ENCODE data around the gene SUCLG1.

GRCh38 chr2:84427235-84428138, 31.6 kb downstream of the SUCLG1 start:
- TF ChIP-seq, protein P1, sequence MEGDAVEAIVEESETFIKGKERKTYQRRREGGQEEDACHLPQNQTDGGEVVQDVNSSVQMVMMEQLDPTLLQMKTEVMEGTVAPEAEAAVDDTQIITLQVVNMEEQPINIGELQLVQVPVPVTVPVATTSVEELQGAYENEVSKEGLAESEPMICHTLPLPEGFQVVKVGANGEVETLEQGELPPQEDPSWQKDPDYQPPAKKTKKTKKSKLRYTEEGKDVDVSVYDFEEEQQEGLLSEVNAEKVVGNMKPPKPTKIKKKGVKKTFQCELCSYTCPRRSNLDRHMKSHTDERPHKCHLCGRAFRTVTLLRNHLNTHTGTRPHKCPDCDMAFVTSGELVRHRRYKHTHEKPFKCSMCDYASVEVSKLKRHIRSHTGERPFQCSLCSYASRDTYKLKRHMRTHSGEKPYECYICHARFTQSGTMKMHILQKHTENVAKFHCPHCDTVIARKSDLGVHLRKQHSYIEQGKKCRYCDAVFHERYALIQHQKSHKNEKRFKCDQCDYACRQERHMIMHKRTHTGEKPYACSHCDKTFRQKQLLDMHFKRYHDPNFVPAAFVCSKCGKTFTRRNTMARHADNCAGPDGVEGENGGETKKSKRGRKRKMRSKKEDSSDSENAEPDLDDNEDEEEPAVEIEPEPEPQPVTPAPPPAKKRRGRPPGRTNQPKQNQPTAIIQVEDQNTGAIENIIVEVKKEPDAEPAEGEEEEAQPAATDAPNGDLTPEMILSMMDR (IDR thresholded peaks at IDR 0.05; ENCODE audit: low read depth, low read length, missing input control): no peak
- TF ChIP-seq, protein P2, sequence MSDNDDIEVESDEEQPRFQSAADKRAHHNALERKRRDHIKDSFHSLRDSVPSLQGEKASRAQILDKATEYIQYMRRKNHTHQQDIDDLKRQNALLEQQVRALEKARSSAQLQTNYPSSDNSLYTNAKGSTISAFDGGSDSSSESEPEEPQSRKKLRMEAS (IDR thresholded peaks at IDR 0.05): no peak
- TF ChIP-seq TAF1 (conservative IDR thresholded peaks at IDR 0.05): no peak
